Measurements from ENCODE around the gene LYPLA2.

Gene LYPLA2

GRCh38 chr1:23796466-23797271, 5.7 kb downstream of the LYPLA2 start:
- Histone ChIP-seq H3K9me3 (ENCODE audit: low read depth, low read length) (no peaks in the 10 kb centered on the region), H3K36me3 (ENCODE audit: insufficient read depth, low read length) (peaks cover 4% of the 10 kb centered on the region; the same call in 1 of the 2 replicates), H3K27ac (no peak overlapping the region), H3K9ac (ENCODE audit: insufficient read length) (no peak overlapping the region), H3K4me3 (no peak overlapping the region)
- no peak for DNase-seq (ENCODE audit: low read depth, low spot score)
- 0 out of 2 replicates have a peak, but pooled peaks have one; percentile 20 for TF ChIP-seq POLR2AphosphoS5 (IDR thresholded peaks at IDR 0.05; ENCODE audit: borderline replicate concordance, low read depth, low read length)
- no peak for TF ChIP-seq FOXP2 (optimal IDR thresholded peaks at IDR 0.05; ENCODE audit: control extremely low read depth, extremely low read length, insufficient read depth)
- no peak for TF ChIP-seq EZH2 (IDR thresholded peaks at IDR 0.05)

DNA sequence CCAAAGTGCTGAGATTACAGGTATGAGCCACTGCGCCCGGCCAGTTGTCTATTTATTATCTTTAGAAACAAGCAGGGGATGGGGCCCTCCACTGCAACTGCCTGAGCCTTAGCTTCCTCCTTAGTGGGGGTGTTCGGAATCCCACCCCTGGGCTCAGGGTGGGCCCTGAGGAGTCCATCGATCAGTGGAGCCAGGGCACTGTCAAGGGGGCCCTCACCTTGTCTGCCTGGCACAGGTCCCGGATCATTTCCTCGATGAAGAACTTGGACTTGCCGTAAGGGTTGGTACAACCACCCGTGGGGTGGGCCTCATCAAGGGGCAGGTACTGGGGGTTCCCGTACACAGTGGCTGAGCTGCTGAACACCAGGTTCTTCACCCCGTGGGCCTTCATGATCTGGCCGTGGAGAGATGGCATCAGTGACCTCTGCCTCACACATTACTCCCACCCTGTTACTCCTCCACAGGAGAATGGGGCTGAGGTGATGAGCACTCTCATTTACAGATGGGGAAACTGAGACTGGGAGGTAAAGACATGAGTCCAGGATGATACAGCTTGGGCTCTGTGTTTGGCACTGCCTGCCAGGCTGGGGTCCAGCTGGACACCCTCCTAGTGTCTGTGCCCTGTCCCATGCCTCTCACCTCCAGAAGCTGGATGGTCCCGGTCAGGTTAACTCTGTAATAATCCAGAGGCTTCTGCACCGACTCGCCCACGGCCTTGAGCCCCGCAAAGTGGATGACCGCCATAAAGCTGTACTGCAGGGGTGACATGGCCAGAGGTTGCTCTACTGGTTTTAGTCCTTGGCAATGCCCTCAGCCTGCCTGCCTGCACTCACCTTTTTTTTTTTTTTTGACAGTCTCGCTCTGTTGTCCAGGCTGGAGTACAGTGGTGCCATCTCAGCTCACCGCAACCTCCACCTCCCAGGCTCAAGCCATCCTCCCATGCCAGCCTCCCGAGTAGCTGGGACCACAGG, 6.8 kb downstream of the LYPLA2 start:
- Histone ChIP-seq H3K9me3 (ENCODE audit: low read depth, low read length) (no peaks in the 10 kb centered on the region), H3K4me3 (no peak overlapping the region), H3K27ac (no peak overlapping the region), H3K36me3 (ENCODE audit: insufficient read depth, low read length) (peaks cover 4% of the 10 kb centered on the region; the same call in 1 of the 2 replicates), H3K9ac (ENCODE audit: insufficient read length) (no peak overlapping the region)
- no peak for DNase-seq (ENCODE audit: low read depth, low spot score)
- no peak for TF ChIP-seq POLR2AphosphoS5 (IDR thresholded peaks at IDR 0.05; ENCODE audit: borderline replicate concordance, low read depth, low read length)
- TF ChIP-seq EZH2 (IDR thresholded peaks at IDR 0.05), result no peak
- TF ChIP-seq FOXP2 (optimal IDR thresholded peaks at IDR 0.05; ENCODE audit: control extremely low read depth, extremely low read length, insufficient read depth), result no peak

GRCh38 chr1:23798662-23799142, 7.8 kb downstream of the LYPLA2 start:
- TF ChIP-seq FOXP2 (optimal IDR thresholded peaks at IDR 0.05; ENCODE audit: control extremely low read depth, extremely low read length, insufficient read depth), result no peak
- Histone ChIP-seq H3K9me3 (ENCODE audit: low read depth, low read length) (no peaks in the 10 kb centered on the region), H3K27ac (no peak overlapping the region)

GRCh38 chr1:23799255-23799569, 8.3 kb downstream of the LYPLA2 start:
- H3K27ac ChIP-seq, result no peak overlapping the region

More at GRCh38 chr1:23798662-23799142, 7.8 kb downstream of the LYPLA2 start:
- Histone ChIP-seq H3K9ac (ENCODE audit: insufficient read length) (no peak overlapping the region), H3K36me3 (ENCODE audit: insufficient read depth, low read length) (peaks cover 4% of the 10 kb centered on the region; the same call in 1 of the 2 replicates), H3K4me3 (no peak overlapping the region)
- DNase-seq (ENCODE audit: low read depth, low spot score), result no peak

GRCh38 chr1:23799570-23800399, 8.8 kb downstream of the LYPLA2 start:
- H3K36me3 ChIP-seq (ENCODE audit: insufficient read depth, low read length), result no peaks in the 10 kb centered on the region; the same call in 1 of the 2 replicates
- no peak for TF ChIP-seq EZH2 (IDR thresholded peaks at IDR 0.05)
- no peak for TF ChIP-seq FOXP2 (optimal IDR thresholded peaks at IDR 0.05; ENCODE audit: control extremely low read depth, extremely low read length, insufficient read depth)
- no peak; the same call in 1 of the 2 replicates for TF ChIP-seq POLR2AphosphoS5 (IDR thresholded peaks at IDR 0.05; ENCODE audit: borderline replicate concordance, low read depth, low read length)
- peak overlapping the region; percentile 82 for H3K4me3 ChIP-seq
- no peak for DNase-seq (ENCODE audit: low read depth, low spot score)
- no peak overlapping the region for H3K27ac ChIP-seq
- H3K9ac ChIP-seq (ENCODE audit: insufficient read length), result peak overlapping the region; percentile 83
- H3K9me3 ChIP-seq (ENCODE audit: low read depth, low read length), result no peaks in the 10 kb centered on the region

More at GRCh38 chr1:23799255-23799569, 8.3 kb downstream of the LYPLA2 start:
- H3K36me3 ChIP-seq (ENCODE audit: insufficient read depth, low read length), result peaks cover 3% of the 10 kb centered on the region; the same call in 1 of the 2 replicates
- TF ChIP-seq EZH2 (IDR thresholded peaks at IDR 0.05), result no peak
- no peak for TF ChIP-seq FOXP2 (optimal IDR thresholded peaks at IDR 0.05; ENCODE audit: control extremely low read depth, extremely low read length, insufficient read depth)
- no peak for TF ChIP-seq POLR2AphosphoS5 (IDR thresholded peaks at IDR 0.05; ENCODE audit: borderline replicate concordance, low read depth, low read length)
- H3K9me3 ChIP-seq (ENCODE audit: low read depth, low read length), result no peaks in the 10 kb centered on the region
- peak overlapping the region; percentile 82; the same call in 1 of the 2 replicates for H3K4me3 ChIP-seq
- no peak for DNase-seq (ENCODE audit: low read depth, low spot score)
- H3K9ac ChIP-seq (ENCODE audit: insufficient read length), result no peak overlapping the region

- H3K27ac ChIP-seq, result peak within 1 kb of the TSS; percentile 48
- H3K4me3 ChIP-seq, result peak within 1 kb of the TSS; percentile 82
- no peaks in the 10 kb centered on the region; the same call in 1 of the 2 replicates for H3K36me3 ChIP-seq (ENCODE audit: insufficient read depth, low read length)
- no peaks in the 10 kb centered on the region for H3K9me3 ChIP-seq (ENCODE audit: low read depth, low read length)
- peak; percentile 70 for DNase-seq (ENCODE audit: low read depth, low spot score)
- H3K9ac ChIP-seq (ENCODE audit: insufficient read length), result peak within 1 kb of the TSS; percentile 83
- TF ChIP-seq POLR2AphosphoS5 (IDR thresholded peaks at IDR 0.05; ENCODE audit: borderline replicate concordance, low read depth, low read length) (peak; percentile 85), FOXP2 (optimal IDR thresholded peaks at IDR 0.05; ENCODE audit: control extremely low read depth, extremely low read length, insufficient read depth) (no peak)
Measured at GRCh38 chr1:23800400-23801337, 9.7 kb downstream of the LYPLA2 start, which contains the start of gene GALE. Gene GALE, minus strand, starts transcription at chr1:23800754. Its CDS starts 1,747 bp downstream, at chr1:23799007.

Measured in SK-N-MC (cell line).